ENCODE data around the gene ERBB4. TPM values are rescaled to one million over a fixed set of nuclear protein-coding genes. Genes with fewer than 3 reads are reported as not detected.

The ERBB4 gene
- total and polyA plus RNA-seq, 2 of the 8 experiments (the other 6 are each of a cell fraction or from before 2014, with no cell fraction given) = 0.34 to 1.3 TPM

- Histone ChIP-seq H3K14ac (ENCODE audit: insufficient read length) (no peak overlapping the region), H3K79me1 (ENCODE audit: low read depth, low read length) (no peaks in the 10 kb centered on the region), H4K20me1 (replicated peaks in 1 of 2; ENCODE audit: control insufficient read depth in 1 of 2, insufficient read depth in 2 of 2, low read length in 2 of 2) (peaks cover 0 to 2% of the 10 kb centered on the region in 2 experiments), H3K4ac (replicated peaks; ENCODE audit: insufficient read length, low read depth, low read length) (no peak overlapping the region), H2BK5ac (ENCODE audit: low read depth, low read length) (no peak overlapping the region), H4K5ac (ENCODE audit: insufficient read length, low read depth, low read length) (no peak overlapping the region), H2BK20ac (ENCODE audit: low read length) (no peak overlapping the region), H2BK120ac (replicated peaks; ENCODE audit: low read depth, low read length) (no peak overlapping the region), H2BK15ac (ENCODE audit: low read length) (no peak overlapping the region), H3K4me2 (ENCODE audit: insufficient read depth in 1 of 2, low read depth in 2 of 2, low read length in 2 of 2) (no peak overlapping the region), H2AK5ac (ENCODE audit: low read depth, low read length) (no peak overlapping the region), H3K9me3 (ENCODE audit: insufficient read depth in 2 of 2, low read depth in 1 of 2, low read length in 1 of 2) (no peaks in the 10 kb centered on the region), H3K27ac (ENCODE audit: low read depth, low read length) (no peak overlapping the region), H4K8ac (ENCODE audit: extremely low read depth, insufficient read depth, low read length) (no peak overlapping the region), H3K4me1 (replicated peaks in 1 of 4; ENCODE audit: control insufficient read depth in 3 of 4, insufficient read depth in 4 of 4, low read length in 3 of 4) (no peaks in the 10 kb centered on the region), H3K27me3 (replicated peaks in 1 of 4; ENCODE audit: control insufficient read depth in 3 of 4, extremely low read depth in 1 of 4, insufficient read depth in 3 of 4, low read length in 3 of 4) (no peaks in the 10 kb centered on the region), H3K36me3 (ENCODE audit: control insufficient read depth in 2 of 4, insufficient read depth in 4 of 4, low read length in 3 of 4) (no peaks in the 10 kb centered on the region), H3K9ac (replicated peaks in 1 of 4; ENCODE audit: extremely low read depth in 1 of 4, low read depth in 3 of 4, low read length in 3 of 4) (no peak overlapping the region), H3K18ac (ENCODE audit: extremely low read depth, low read length) (no peak overlapping the region), H3K23ac (ENCODE audit: insufficient read length) (no peak overlapping the region), H3K4me3 (ENCODE audit: extremely low read depth in 1 of 4, insufficient read depth in 2 of 4, low read depth in 3 of 4, low read length in 4 of 4) (no peak overlapping the region), H3K79me2 (ENCODE audit: control insufficient read depth in 1 of 2, insufficient read depth in 2 of 2, low read length in 2 of 2) (no peaks in the 10 kb centered on the region), H2BK12ac (ENCODE audit: low read depth, low read length) (no peak overlapping the region), H4K91ac (replicated peaks; ENCODE audit: insufficient read length, low read length) (no peak overlapping the region), H3K56ac (replicated peaks; ENCODE audit: insufficient read length, low read depth, low read length) (no peak overlapping the region), H3K23me2 (ENCODE audit: low read depth, low read length) (no peaks in the 10 kb centered on the region; the same call in 1 of the 2 replicates), H2AFZ (ENCODE audit: low read length) (no peak overlapping the region)
- FAIRE-seq (no peak), DNase-seq (ENCODE audit: low read depth in 1 of 2, low spot score in 2 of 2) (no peak)
- ChIA-PET CTCF (ENCODE audit: partially characterized antibody) (no interaction called here), POLR2A (ENCODE audit: partially characterized antibody) (no interaction called here)
- TF ChIP-seq GTF2F1 (IDR thresholded peaks at IDR 0.05; ENCODE audit: borderline replicate concordance, low read depth, low read length) (no peak), SRF (IDR thresholded peaks at IDR 0.05; ENCODE audit: low read depth, low read length) (no peak), SIN3A (conservative IDR thresholded peaks at IDR 0.05 in 1 of 2, IDR thresholded peaks at IDR 0.05 in 1 of 2; ENCODE audit: low read depth in 1 of 2, low read length in 2 of 2) (no peak), KDM4A (IDR thresholded peaks at IDR 0.05; ENCODE audit: low read depth, low read length, severe bottlenecking) (no peak), JUN (IDR thresholded peaks at IDR 0.05; ENCODE audit: low read depth, low read length) (no peak), SP2 (IDR thresholded peaks at IDR 0.05; ENCODE audit: low read length) (no peak)
- WGBS, 2 experiments (ENCODE audit: extremely low coverage in 1 of 2, insufficient coverage in 1 of 2, insufficient read length in 1 of 2, insufficient replicate concordance in 2 of 2, low coverage in 1 of 2, low lambda C conversion rate in 2 of 2, missing lambda C conversion rate in 1 of 2) = 90% methylated on average over 1 of the region's 1 CpG; no CpG with 5 or more reads in 1 of the 2 experiments
Observed at GRCh38 chr2:212480447-212480846, 58.2 kb downstream of the ERBB4 start.
